Common myeloid progenitor, CD34-positive (primary cell): ENCODE measurements around the gene JHY.

Experiments
- CTCF ChIA-PET: fragments of 350-600 bp; sonication (Branson Sonifier 250); formaldehyde crosslinking; loops from one replicate; lab custom pipeline; 2021; ENCODE audit warnings: antibody characterized with exemption; lab: Charles Lee
- POLR2A ChIA-PET: fragments of 350-600 bp; sonication (Branson Sonifier 250); formaldehyde crosslinking; loops from one replicate; lab custom pipeline; 2021; ENCODE audit warnings: antibody characterized with exemption; lab: Charles Lee
- DNase-seq, 3 donors: peaks; one replicate each; pipeline versions ENCODE4 v3.0.0 to v3.0.0-alpha.2; 2013
- H3K27ac ChIP-seq, 2 experiments: 1 replicate in 1 of 2; 2 replicates in 1 of 2; pipeline ENCODE4 v1.7.0; 2013; ENCODE audit warnings: inconsistent platforms in 2 of 2, low read length in 2 of 2, mild to moderate bottlenecking in 2 of 2, low read depth in 1 of 2, moderate library complexity in 1 of 2; ENCODE audit not compliant: severe bottlenecking in 2 of 2, insufficient read depth in 1 of 2, poor library complexity in 1 of 2
- H3K27me3 ChIP-seq, 5 experiments: replicated peaks in 2 of 5; 1 replicate in 3 of 5; 2 replicates in 2 of 5; pipeline versions ENCODE4 v1.6.1 to v1.7.0; 2013; ENCODE audit warnings: low read length in 4 of 5, mild to moderate bottlenecking in 2 of 5, moderate library complexity in 2 of 5, inconsistent platforms in 1 of 5; ENCODE audit not compliant: insufficient read depth in 5 of 5, control insufficient read depth in 4 of 5
- H3K36me3 ChIP-seq, 4 experiments: 1 replicate in 2 of 4; 2 replicates in 2 of 4; pipeline versions ENCODE4 v1.6.1 to v1.7.0; 2013; ENCODE audit warnings: low read length in 3 of 4, control low read depth in 1 of 4, mild to moderate bottlenecking in 1 of 4; ENCODE audit not compliant: control insufficient read depth in 4 of 4, insufficient read depth in 4 of 4
- H3K4me1 ChIP-seq, 4 experiments: 1 replicate in 3 of 4; 2 replicates in 1 of 4; pipeline versions ENCODE4 v1.6.1 to v1.7.1; 2013; ENCODE audit warnings: low read length in 3 of 4, mild to moderate bottlenecking in 3 of 4, control low read depth in 1 of 4, inconsistent platforms in 1 of 4, moderate library complexity in 1 of 4; ENCODE audit not compliant: control insufficient read depth in 4 of 4, insufficient read depth in 4 of 4; ENCODE audit errors: control extremely low read depth in 1 of 4
- H3K4me3 ChIP-seq, 7 experiments: 1 replicate in 4 of 7; 2 replicates in 3 of 7; pipeline versions ENCODE4 v1.5.1 to v1.7.0; 2013; ENCODE audit warnings: mild to moderate bottlenecking in 7 of 7, low read length in 6 of 7, moderate library complexity in 6 of 7, inconsistent platforms in 2 of 7, low read depth in 2 of 7, control low read depth in 1 of 7; ENCODE audit not compliant: insufficient read depth in 4 of 7, control insufficient read depth in 1 of 7; ENCODE audit errors: extremely low read depth in 1 of 7
- H3K9me3 ChIP-seq, 5 experiments: 1 replicate in 4 of 5; 2 replicates in 1 of 5; pipeline versions ENCODE4 v1.6.1 to v1.7.1; 2013; ENCODE audit warnings: low read length in 4 of 5, mild to moderate bottlenecking in 2 of 5, inconsistent platforms in 1 of 5, low read depth in 1 of 5, moderate library complexity in 1 of 5; ENCODE audit not compliant: control insufficient read depth in 4 of 5, insufficient read depth in 2 of 5; ENCODE audit errors: control extremely low read depth in 1 of 5
- WGBS: methylation state at CpG from one replicate; pipeline ENCODE4 v1.1.5; 2013; ENCODE audit not compliant: insufficient coverage; 5-methylcytosine and 5-hydroxymethylcytosine counted together

The JHY gene

DNA sequence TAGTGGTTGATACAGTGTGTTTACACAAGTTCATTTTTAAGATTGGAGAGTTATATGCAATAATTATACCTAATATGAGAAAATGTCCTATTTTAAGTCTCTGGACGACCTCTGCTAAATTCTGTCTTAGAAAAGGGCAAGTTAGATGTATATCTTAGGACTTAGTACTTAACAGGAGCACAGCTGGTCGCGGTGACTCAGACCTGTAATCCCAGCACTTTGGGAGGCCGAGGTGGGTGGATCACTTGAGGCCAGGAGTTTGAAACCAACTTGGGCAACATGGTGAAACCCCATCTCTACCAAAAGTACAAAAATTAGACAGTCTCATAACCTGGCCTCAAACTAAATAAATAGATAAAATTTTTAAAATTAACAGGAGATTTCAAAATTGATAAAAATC is 71.9 kb downstream of the JHY start:
- Histone ChIP-seq H3K36me3 (peaks cover 0 to 2% (median 0%) of the 10 kb centered on the region in 4 experiments), H3K27ac (no peak overlapping the region), H3K27me3 (no peaks in the 10 kb centered on the region), H3K4me3 (no peak overlapping the region), H3K4me1 (no peaks in the 10 kb centered on the region), H3K9me3 (peaks cover 0 to 2% (median 0%) of the 10 kb centered on the region in 5 experiments)
- DNase-seq = no peak
- CTCF ChIA-PET = no interaction called here
- POLR2A ChIA-PET = no interaction called here
- WGBS = no CpG with 5 or more reads among the region's 4 CpGs

DNA sequence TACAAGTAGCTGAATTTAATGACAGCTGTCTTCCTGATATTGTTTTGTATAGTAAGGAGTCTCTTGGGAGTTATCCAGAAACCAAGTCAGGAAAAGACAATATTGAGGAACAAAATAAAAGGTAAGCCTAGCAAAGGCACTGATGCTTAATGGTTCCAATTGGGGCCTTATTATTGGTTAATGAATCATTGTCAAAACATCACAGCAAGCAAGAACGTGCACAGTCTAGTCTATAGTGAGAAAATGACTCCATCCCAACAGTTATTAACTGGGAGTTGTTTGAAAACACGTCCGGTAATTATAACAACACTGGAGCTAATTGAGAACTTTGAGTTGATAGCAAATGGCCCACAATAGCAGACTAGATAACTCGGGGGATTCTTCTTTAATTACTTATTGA is 81.4 kb downstream of the JHY start:
- H3K36me3 ChIP-seq = no peaks in the 10 kb centered on the region
- H3K27ac ChIP-seq = no peak overlapping the region
- 90% methylated on average over 2 of the region's 4 CpGs for WGBS
- H3K4me3 ChIP-seq = no peak overlapping the region
- peaks cover 0 to 4% (median 0%) of the 10 kb centered on the region in 5 experiments for H3K9me3 ChIP-seq
- CTCF ChIA-PET = no interaction called here
- no peaks in the 10 kb centered on the region for H3K4me1 ChIP-seq
- POLR2A ChIA-PET = no interaction called here
- H3K27me3 ChIP-seq = peaks cover 8 to 31% (median 14%) of the 10 kb centered on the region in 5 experiments
- no peak for DNase-seq

DNA sequence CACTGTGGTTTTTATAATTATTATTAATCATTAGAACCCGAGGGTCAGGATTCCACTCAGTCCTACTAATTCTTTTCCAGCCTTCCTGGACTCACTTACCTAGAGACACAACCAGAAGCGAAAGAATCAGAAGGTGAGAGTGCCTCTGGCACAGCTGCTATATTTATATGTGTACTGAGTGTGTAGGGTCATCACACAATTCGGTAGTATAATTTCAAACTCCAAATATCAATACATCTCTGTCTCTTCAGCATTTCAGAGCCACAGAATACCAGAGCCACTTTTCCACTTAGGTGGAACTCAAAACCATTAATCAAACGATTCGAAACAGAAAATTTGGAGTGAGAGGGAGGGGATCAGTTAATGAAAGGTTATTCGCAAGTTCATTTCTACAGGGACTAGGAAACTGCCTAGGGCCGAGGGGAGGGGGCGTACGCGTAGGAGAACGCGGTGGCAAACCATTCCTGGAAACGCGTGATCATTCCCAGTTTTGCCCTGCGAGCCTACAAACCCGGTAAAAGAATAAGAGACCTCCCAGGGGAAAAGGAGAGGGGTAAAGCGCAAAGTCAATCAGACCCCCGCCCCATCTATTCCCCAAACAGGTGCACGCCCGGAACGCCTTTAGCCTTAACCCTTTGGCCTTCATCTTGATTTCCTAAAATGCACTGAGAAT is 93.6 kb downstream of the JHY start:
- Histone ChIP-seq H3K27me3 (peaks cover 37 to 94% (median 68%) of the 10 kb centered on the region in 5 experiments), H3K36me3 (no peaks in the 10 kb centered on the region), H3K27ac (no peak overlapping the region), H3K4me3 (no peak overlapping the region), H3K4me1 (peaks cover 0 to 15% (median 9%) of the 10 kb centered on the region in 4 experiments), H3K9me3 (peaks cover 0 to 3% (median 0%) of the 10 kb centered on the region in 5 experiments)
- ChIA-PET CTCF (interaction anchor here (0.9 kb wide), 1 partner anchor 17 kb away, joined by 3 read pairs; no protein-coding TSS in a partner anchor), POLR2A (no interaction called here)
- 11% methylated on average over 12 of the region's 21 CpGs for WGBS
- DNase-seq = no peak

DNA sequence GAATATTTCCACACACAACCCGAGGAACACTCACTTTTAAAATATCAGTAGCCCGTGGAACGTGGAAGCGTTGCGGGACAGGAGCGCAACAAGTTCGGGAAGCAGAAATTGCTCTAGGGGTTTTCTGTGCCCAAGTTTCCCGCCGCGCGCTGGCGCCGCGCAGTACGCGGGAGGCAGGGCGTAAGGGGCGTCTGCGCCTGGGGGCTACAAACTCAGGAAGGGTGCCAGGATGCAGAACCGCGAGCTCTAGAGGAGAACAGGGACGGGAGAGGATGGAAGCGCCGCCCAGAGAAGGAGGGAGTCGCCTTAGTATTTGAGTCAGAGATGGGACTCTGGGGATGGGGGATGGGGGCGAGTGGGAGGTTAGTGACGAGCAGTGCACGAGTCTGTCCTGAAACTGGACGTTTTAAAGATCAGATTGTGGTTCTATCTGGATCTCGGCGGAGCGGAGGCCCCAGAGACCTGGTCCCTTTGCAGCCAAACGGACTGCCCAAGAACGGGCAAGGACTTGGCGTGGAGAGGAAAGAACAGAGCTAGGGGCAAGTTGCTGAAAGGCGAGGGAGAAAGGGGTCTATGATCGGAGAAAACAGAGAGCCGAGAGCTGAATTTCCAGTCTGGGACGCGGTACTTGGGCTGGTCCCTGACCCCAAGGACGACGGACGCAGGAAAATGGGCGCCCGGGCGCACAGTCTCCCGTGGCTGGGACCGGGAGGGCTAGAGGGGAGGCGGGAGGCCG is 94.3 kb downstream of the JHY start:
- CTCF ChIA-PET = interaction anchor here (0.9 kb wide), 1 partner anchor 17 kb away, joined by 3 read pairs; no protein-coding TSS in a partner anchor

DNA sequence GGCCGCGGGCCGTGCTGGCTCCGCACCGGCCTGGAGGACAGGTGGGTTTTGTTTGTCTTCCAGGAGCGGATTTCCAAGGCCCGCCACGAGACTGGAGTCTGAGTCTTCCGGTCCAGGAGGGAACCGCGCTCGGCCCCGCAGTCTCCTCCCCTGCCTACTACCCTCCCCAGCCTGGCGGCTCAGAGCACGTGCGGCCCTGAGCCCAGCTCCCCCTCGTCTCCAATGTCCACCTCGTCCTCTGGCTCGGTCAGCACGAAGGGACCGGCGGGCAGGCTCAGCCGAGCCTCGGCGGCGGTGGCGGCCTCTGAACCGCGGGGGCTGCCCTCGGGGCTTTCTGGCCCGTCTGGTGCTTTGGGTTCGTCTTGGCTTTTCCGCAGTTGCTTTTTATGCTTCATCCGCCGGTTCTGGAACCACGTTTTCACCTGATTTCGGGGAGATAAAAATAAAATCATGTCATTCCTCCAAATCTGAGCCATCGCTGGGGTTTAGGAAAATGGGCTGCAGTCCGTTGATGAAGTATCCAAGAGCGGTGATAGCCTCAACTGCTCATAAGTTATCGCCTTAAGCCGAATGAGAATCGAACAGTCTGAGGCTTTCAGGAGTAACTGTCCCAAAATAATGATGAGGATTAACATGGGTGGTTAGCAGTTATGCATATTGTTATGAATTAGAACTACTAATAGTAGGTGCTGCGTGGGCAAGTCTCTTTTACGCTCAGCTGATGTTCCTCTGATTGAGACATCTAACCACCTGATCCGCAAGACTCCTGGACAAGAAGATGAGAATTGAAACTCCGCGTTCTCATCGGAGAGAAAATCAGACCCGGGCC is 95.1 kb downstream of the JHY start:
- peak overlapping the region in 2 of 7 experiments; percentile 11 to 48 for H3K4me3 ChIP-seq

More for the DNA sequence above, 94.3 kb downstream of the JHY start:
- Histone ChIP-seq H3K27me3 (peaks cover 37 to 96% (median 67%) of the 10 kb centered on the region in 5 experiments), H3K9me3 (peaks cover 0 to 5% (median 0%) of the 10 kb centered on the region in 5 experiments), H3K36me3 (no peaks in the 10 kb centered on the region), H3K27ac (no peak overlapping the region), H3K4me1 (peaks cover 0 to 19% (median 11%) of the 10 kb centered on the region in 4 experiments), H3K4me3 (peak overlapping the region in 3 of 7 experiments; percentile 11 to 48 (median 11))
- WGBS = 3% methylated on average over 41 of the region's 50 CpGs
- POLR2A ChIA-PET = no interaction called here
- peak in 1 of 3 donors; percentile 17 for DNase-seq

DNA sequence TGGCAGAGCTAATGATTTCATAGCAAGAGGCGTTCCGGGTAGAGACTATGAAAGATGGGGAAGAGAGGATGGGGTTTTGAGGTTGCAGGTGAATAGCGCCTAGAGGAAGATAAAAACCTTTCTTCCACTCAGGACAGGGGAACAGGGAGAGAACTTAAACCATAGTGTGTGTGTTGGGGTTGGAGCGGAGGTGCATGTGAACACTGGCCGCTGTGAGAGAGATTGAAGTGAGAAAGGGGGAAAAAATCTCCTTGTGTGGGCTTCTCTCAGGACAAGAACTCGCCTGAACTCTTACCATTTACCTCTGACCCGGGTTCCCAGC is 95.7 kb downstream of the JHY start:
- no peak for DNase-seq
- Histone ChIP-seq H3K36me3 (no peaks in the 10 kb centered on the region), H3K4me3 (no peak overlapping the region), H3K27me3 (peaks cover 45 to 99% (median 76%) of the 10 kb centered on the region in 5 experiments), H3K27ac (no peak overlapping the region), H3K4me1 (peaks cover 0 to 19% (median 11%) of the 10 kb centered on the region in 4 experiments), H3K9me3 (peaks cover 0 to 5% (median 0%) of the 10 kb centered on the region in 5 experiments)
- POLR2A ChIA-PET = no interaction called here
- CTCF ChIA-PET = no interaction called here
- WGBS = 30% methylated on average over 4 of the region's 7 CpGs

More for the DNA sequence above, 95.1 kb downstream of the JHY start:
- peaks cover 44 to 99% (median 74%) of the 10 kb centered on the region in 5 experiments for H3K27me3 ChIP-seq
- DNase-seq = peak in 1 of 3 donors; percentile 13
- H3K36me3 ChIP-seq = no peaks in the 10 kb centered on the region
- H3K9me3 ChIP-seq = peaks cover 0 to 5% (median 0%) of the 10 kb centered on the region in 5 experiments
- peaks cover 0 to 19% (median 11%) of the 10 kb centered on the region in 4 experiments for H3K4me1 ChIP-seq
- ChIA-PET CTCF (no interaction called here), POLR2A (no interaction called here)
- 4% methylated on average over 47 of the region's 50 CpGs for WGBS
- no peak overlapping the region for H3K27ac ChIP-seq
